Neural crest cell (in vitro differentiated cells): Measurements from ENCODE around the gene OSBPL2. TPM values are rescaled to one million over a fixed set of nuclear protein-coding genes. Genes with fewer than 3 reads are reported as not detected.

Experiments used
- DNase-seq: peaks from one replicate; pipeline ENCODE4 v3.0.0; 2021; ENCODE audit warnings: low read depth, mixed read lengths, low spot score
- H3K27ac Mint-ChIP-seq: one replicate; pipeline ENCODE4 v1.8.0; 2021; ENCODE audit warnings: mild to moderate bottlenecking, mixed read lengths; ENCODE audit not compliant: unreplicated experiment
- H3K27me3 Mint-ChIP-seq: 2 replicates; pipeline ENCODE4 v1.8.0; 2021; ENCODE audit warnings: low read depth, mild to moderate bottlenecking, mixed read lengths
- H3K36me3 Mint-ChIP-seq: 2 replicates; pipeline ENCODE4 v1.8.0; 2021; ENCODE audit warnings: low read depth, mild to moderate bottlenecking, mixed read lengths
- H3K4me1 Mint-ChIP-seq: 2 replicates; pipeline ENCODE4 v1.8.0; 2021; ENCODE audit warnings: mixed read lengths
- H3K4me3 Mint-ChIP-seq: one replicate; pipeline ENCODE4 v1.8.0; 2021; ENCODE audit warnings: mild to moderate bottlenecking, mixed read lengths
- H3K9me3 Mint-ChIP-seq: 2 replicates; pipeline ENCODE4 v1.8.0; 2021; ENCODE audit warnings: mixed read lengths
- total RNA-seq: library from RNA; stranded (reverse); gene quantifications from 2 replicates; pipeline ENCODE4 v1.2.1, GENCODE V29; 2021
- TF ChIP-seq, protein P1 (sequence below): fragments of 200-600 bp; sonication (generic); conservative IDR thresholded peaks from 2 replicates; pipeline ENCODE4 v1.5.0; 2021; ENCODE audit warnings: antibody characterized with exemption, mild to moderate bottlenecking

Gene OSBPL2
- total RNA-seq, 1 donor from 2014 or later, result 33.1 TPM

DNA sequence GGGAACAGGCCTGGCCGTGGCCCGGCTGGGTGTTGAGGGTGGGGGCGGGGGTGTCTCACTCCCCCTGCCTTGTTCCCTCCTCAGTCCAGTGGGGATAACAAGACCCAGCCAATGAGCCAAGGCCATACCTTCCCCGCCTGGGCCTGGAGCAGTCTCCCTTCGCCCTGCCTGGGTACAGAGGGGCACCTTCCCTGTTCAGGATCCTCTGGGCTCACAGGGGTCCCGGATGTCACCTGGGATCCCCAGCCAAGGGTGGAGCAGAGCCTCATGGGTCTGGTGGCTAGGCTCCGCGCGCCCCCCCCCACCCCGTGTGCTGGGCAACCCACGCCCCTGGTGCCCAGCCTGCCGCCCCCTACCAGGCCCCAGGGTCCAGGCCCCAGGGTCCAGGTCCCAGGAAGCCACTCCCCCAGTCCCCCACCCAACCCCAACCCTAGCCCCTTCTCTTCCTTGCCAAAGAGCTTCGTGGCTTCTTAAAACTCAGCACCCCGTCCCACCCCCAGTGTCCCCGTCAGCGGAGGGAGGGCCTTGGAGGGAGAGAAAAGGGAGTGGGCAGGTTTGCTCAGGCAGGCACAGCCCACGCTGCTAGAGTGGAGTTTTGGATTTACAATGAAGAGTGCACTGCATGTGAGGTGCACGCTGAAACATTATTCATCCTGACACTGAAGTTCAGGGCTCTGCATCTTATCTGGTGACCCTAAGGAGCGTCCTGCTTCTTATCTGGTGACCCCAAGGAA, 30.1 kb upstream of the OSBPL2 start:
- H3K4me3 Mint-ChIP-seq, result no peak overlapping the region
- DNase-seq, result no peak
- no peaks in the 10 kb centered on the region for H3K36me3 Mint-ChIP-seq
- TF ChIP-seq, protein P1, sequence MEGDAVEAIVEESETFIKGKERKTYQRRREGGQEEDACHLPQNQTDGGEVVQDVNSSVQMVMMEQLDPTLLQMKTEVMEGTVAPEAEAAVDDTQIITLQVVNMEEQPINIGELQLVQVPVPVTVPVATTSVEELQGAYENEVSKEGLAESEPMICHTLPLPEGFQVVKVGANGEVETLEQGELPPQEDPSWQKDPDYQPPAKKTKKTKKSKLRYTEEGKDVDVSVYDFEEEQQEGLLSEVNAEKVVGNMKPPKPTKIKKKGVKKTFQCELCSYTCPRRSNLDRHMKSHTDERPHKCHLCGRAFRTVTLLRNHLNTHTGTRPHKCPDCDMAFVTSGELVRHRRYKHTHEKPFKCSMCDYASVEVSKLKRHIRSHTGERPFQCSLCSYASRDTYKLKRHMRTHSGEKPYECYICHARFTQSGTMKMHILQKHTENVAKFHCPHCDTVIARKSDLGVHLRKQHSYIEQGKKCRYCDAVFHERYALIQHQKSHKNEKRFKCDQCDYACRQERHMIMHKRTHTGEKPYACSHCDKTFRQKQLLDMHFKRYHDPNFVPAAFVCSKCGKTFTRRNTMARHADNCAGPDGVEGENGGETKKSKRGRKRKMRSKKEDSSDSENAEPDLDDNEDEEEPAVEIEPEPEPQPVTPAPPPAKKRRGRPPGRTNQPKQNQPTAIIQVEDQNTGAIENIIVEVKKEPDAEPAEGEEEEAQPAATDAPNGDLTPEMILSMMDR, result no peak
- peaks cover 4% of the 10 kb centered on the region for H3K4me1 Mint-ChIP-seq
- H3K27ac Mint-ChIP-seq, result no peak overlapping the region
- peaks cover 5% of the 10 kb centered on the region for H3K27me3 Mint-ChIP-seq
- H3K9me3 Mint-ChIP-seq, result no peaks in the 10 kb centered on the region

DNA sequence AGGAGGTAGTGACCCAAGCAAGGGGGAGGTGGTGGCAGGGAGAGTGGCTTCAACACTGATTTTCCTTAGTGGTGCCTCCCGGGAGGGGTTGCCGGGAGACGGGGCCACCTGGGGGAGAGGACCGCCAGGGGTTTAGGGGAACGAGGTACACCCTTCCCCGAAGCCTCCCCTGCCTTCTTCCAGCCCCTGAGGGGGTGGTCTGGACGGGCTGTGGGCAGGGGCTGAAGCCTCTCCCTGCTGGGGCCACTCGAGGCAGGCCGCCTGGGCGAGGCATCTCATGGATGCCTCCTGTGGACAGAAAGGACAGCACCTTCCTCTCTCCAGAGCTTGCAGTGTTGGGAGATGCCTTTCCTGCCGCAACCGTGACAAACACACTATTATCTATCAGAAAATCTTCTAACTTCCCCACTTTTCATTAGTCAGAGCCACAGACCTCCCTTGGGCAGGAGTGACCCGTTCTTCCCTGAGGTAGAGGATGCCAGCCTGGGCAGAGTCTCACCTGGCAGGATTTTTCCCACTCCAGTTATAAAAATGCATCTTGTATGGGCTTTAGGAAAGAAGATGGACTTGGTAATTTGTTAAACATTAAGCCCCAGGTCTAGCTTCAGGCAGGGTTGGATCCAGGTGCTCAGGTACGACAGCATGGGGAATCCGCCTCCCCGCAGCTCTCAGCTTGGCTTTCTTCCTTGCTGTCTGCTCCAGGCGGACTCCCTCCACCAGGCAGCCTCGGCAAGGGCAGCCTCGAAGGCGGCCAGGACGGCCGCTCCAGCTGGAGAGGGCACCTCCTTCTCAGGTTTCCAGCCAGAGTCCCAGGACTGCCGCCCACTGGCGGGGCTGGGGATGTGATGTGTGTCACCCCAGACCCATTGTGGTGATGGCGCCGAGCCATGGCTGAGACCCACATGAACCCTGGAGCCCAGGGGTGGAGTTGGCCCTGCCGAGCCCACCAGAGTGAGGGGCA, 29.2 kb upstream of the OSBPL2 start:
- no peak overlapping the region for H3K27ac Mint-ChIP-seq
- H3K36me3 Mint-ChIP-seq, result no peaks in the 10 kb centered on the region
- DNase-seq, result no peak
- peaks cover 10% of the 10 kb centered on the region for H3K27me3 Mint-ChIP-seq
- TF ChIP-seq, protein P1, result no peak
- H3K4me3 Mint-ChIP-seq, result no peak overlapping the region
- peaks cover 4% of the 10 kb centered on the region for H3K4me1 Mint-ChIP-seq
- no peaks in the 10 kb centered on the region for H3K9me3 Mint-ChIP-seq

DNA sequence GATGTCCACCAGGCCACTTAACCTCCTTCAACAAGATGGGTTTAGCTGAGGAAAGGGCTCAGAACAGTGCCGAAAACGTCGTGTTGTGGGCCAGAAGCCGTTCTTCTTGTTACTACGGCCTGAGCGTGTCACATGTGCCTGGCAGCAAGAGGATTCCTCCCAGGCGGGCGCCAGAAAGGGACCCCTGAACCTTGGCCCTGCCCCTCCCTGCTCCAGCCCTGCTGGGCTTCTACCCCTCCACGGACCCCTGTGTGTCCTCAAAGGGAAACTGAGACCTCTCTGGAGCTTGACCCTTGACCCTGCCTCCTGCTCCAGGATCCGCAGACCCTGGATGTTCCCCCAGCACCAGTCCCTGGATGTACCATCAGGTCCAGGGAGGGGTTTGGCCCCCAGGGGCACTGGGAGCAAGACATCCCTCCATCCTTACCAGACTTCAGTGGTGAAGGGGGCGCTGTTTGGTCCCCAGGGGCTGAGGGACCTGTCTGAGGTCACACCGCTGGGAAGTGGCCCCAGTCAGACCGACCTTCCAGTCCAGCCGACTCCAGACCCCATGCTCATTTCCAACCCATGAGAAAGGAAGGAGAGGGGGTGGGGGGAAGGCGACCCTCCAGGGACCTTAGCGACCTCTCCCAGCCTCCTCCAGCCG, 28.3 kb upstream of the OSBPL2 start:
- DNase-seq, result no peak
- no peak overlapping the region for H3K27ac Mint-ChIP-seq
- H3K27me3 Mint-ChIP-seq, result peaks cover 19% of the 10 kb centered on the region
- H3K36me3 Mint-ChIP-seq, result no peaks in the 10 kb centered on the region
- no peak overlapping the region for H3K4me3 Mint-ChIP-seq
- H3K9me3 Mint-ChIP-seq, result no peaks in the 10 kb centered on the region
- H3K4me1 Mint-ChIP-seq, result peaks cover 4% of the 10 kb centered on the region
- TF ChIP-seq, protein P1, result no peak

DNA sequence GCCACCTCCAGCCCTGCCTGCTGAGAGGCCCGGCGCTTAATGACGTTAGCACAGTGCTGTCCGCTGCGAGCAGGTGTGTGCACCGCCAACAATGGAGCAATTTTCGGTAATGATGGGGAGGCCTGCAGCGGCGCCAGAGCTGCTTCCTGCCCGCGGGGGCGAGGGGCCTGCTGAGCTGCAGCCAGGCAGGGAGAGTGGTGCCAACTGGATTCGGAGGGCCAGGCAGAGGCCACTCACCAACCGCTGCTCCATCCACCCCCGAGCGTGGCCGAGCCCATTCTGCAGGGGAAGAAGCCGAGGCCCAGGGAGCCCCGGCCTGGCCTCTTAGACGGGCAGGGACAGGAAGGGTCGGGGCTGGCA, 27.8 kb upstream of the OSBPL2 start:
- H3K27me3 Mint-ChIP-seq, result peaks cover 24% of the 10 kb centered on the region
- no peaks in the 10 kb centered on the region for H3K36me3 Mint-ChIP-seq
- H3K4me1 Mint-ChIP-seq, result peaks cover 4% of the 10 kb centered on the region
- H3K4me3 Mint-ChIP-seq, result no peak overlapping the region
- TF ChIP-seq, protein P1, result no peak
- no peak overlapping the region for H3K27ac Mint-ChIP-seq
- DNase-seq, result no peak
- H3K9me3 Mint-ChIP-seq, result no peaks in the 10 kb centered on the region

DNA sequence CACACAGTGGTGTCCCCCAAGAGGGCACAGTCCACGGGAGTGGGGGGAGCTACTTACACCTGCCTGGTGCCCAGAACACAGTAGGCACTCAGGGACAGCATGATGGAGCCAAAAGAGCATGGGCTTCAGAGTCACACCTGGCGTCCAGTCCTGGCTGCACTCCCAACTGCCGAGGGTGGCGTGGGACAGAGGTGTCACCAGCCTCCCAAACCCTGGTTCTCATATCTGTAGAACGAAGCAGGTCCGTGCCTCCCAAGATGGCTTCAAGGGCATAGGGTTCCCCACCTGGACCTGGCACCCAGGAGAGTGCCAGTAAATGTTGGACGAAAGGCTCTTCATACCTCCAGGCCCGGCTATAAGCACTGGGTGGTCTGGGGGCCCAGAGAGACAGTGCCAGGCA, 27.1 kb upstream of the OSBPL2 start:
- Mint-ChIP-seq H3K9me3 (no peaks in the 10 kb centered on the region), H3K27ac (no peak overlapping the region), H3K4me3 (no peak overlapping the region), H3K36me3 (no peaks in the 10 kb centered on the region), H3K4me1 (peaks cover 4% of the 10 kb centered on the region), H3K27me3 (peaks cover 29% of the 10 kb centered on the region)
- TF ChIP-seq, protein P1, result no peak
- DNase-seq, result no peak
